ENCODE results near the gene LRRC59.

The LRRC59 gene

GRCh38 chr17:50352693-50353599 lies 44.4 kb downstream of the LRRC59 start:
- Histone ChIP-seq H3K36me3 (peaks cover 47% of the 10 kb centered on the region), H3K27me3 (no peaks in the 10 kb centered on the region), H3K4me1 (ENCODE audit: control insufficient read depth in 1 of 2, insufficient read depth in 1 of 2, low read depth in 1 of 2, low read length in 1 of 2) (no peaks in the 10 kb centered on the region), H3K9me3 (no peaks in the 10 kb centered on the region), H3K27ac (no peak overlapping the region), H3K4me3 (ENCODE audit: low read depth in 1 of 2, low read length in 1 of 2) (no peak overlapping the region)
- TF ChIP-seq, protein P1, sequence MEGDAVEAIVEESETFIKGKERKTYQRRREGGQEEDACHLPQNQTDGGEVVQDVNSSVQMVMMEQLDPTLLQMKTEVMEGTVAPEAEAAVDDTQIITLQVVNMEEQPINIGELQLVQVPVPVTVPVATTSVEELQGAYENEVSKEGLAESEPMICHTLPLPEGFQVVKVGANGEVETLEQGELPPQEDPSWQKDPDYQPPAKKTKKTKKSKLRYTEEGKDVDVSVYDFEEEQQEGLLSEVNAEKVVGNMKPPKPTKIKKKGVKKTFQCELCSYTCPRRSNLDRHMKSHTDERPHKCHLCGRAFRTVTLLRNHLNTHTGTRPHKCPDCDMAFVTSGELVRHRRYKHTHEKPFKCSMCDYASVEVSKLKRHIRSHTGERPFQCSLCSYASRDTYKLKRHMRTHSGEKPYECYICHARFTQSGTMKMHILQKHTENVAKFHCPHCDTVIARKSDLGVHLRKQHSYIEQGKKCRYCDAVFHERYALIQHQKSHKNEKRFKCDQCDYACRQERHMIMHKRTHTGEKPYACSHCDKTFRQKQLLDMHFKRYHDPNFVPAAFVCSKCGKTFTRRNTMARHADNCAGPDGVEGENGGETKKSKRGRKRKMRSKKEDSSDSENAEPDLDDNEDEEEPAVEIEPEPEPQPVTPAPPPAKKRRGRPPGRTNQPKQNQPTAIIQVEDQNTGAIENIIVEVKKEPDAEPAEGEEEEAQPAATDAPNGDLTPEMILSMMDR (IDR thresholded peaks at IDR 0.05), result no peak

- Histone ChIP-seq H3K27me3 (peaks cover 2% of the 10 kb centered on the region), H3K36me3 (peaks cover 42% of the 10 kb centered on the region), H3K4me3 (ENCODE audit: low read depth in 1 of 2, low read length in 1 of 2) (no peak overlapping the region), H3K27ac (no peak overlapping the region), H3K9me3 (no peaks in the 10 kb centered on the region), H3K4me1 (ENCODE audit: control insufficient read depth in 1 of 2, insufficient read depth in 1 of 2, low read depth in 1 of 2, low read length in 1 of 2) (peaks cover 0 to under 1% of the 10 kb centered on the region in 2 experiments)
- TF ChIP-seq, protein P1 (IDR thresholded peaks at IDR 0.05), result no peak
Observed at GRCh38 chr17:50352072-50352692, 45.1 kb downstream of the LRRC59 start.

GRCh38 chr17:50350733-50351132 lies 46.6 kb downstream of the LRRC59 start:
- Histone ChIP-seq H3K36me3 (peaks cover 27% of the 10 kb centered on the region), H3K9me3 (no peaks in the 10 kb centered on the region), H3K27ac (no peak overlapping the region), H3K4me1 (ENCODE audit: control insufficient read depth in 1 of 2, insufficient read depth in 1 of 2, low read depth in 1 of 2, low read length in 1 of 2) (peaks cover 8 to 9% of the 10 kb centered on the region in 2 experiments), H3K27me3 (peaks cover 6% of the 10 kb centered on the region), H3K4me3 (ENCODE audit: low read depth in 1 of 2, low read length in 1 of 2) (no peak overlapping the region)
- TF ChIP-seq, protein P1 (IDR thresholded peaks at IDR 0.05), result no peak

- Histone ChIP-seq H3K9me3 (no peaks in the 10 kb centered on the region), H3K4me3 (ENCODE audit: low read depth in 1 of 2, low read length in 1 of 2) (no peak overlapping the region), H3K36me3 (peaks cover 12% of the 10 kb centered on the region), H3K27me3 (peaks cover 13% of the 10 kb centered on the region), H3K27ac (no peak overlapping the region), H3K4me1 (ENCODE audit: control insufficient read depth in 1 of 2, insufficient read depth in 1 of 2, low read depth in 1 of 2, low read length in 1 of 2) (peaks cover 13% of the 10 kb centered on the region in 2 experiments)
- TF ChIP-seq, protein P1 (IDR thresholded peaks at IDR 0.05), result no peak
Observed at GRCh38 chr17:50349243-50349600, 48.1 kb downstream of the LRRC59 start.

GRCh38 chr17:50348522-50349242 lies 48.6 kb downstream of the LRRC59 start:
- no peak overlapping the region for H3K27ac ChIP-seq
- H3K27me3 ChIP-seq, result peaks cover 13% of the 10 kb centered on the region
- TF ChIP-seq, protein P1 (IDR thresholded peaks at IDR 0.05), result no peak
- H3K4me1 ChIP-seq (ENCODE audit: control insufficient read depth in 1 of 2, insufficient read depth in 1 of 2, low read depth in 1 of 2, low read length in 1 of 2), result peaks cover 13% of the 10 kb centered on the region in 2 experiments
- no peak overlapping the region for H3K4me3 ChIP-seq (ENCODE audit: low read depth in 1 of 2, low read length in 1 of 2)
- H3K9me3 ChIP-seq, result no peaks in the 10 kb centered on the region
- H3K36me3 ChIP-seq, result peaks cover 7% of the 10 kb centered on the region
